SK-N-SH (cell line): Measurements from ENCODE around the gene SYT7. TPM values are rescaled to one million over a fixed set of nuclear protein-coding genes. Genes with fewer than 3 reads are reported as not detected.
A peak's percentile ranks its signal among the peaks of the same experiment; 100 is the strongest.

Experiments
- CTCF ChIA-PET: fragments of 300-600, 350-600 bp; formaldehyde crosslinking; extraction: SDS; loops from one replicate; lab custom pipeline; 2021; lab: Yijun Ruan, JAX
- POLR2A ChIA-PET: fragments of 350-600 bp; sonication (Branson Sonifier 250); formaldehyde crosslinking; extraction: SDS; loops from one replicate; lab custom pipeline; 2020; ENCODE audit warnings: antibody characterized with exemption, inconsistent platforms; lab: Yijun Ruan, JAX
- DNase-seq: peaks from one replicate; pipeline ENCODE4 v3.0.0; 2012
- H2AFZ ChIP-seq: fragments of 200-600 bp; sonication (generic); 2 replicates; pipeline ENCODE4 v1.8.1; 2016; ENCODE audit warnings: antibody characterized with exemption, mild to moderate bottlenecking, low read depth
- H3F3A ChIP-seq: fragments of 200-600 bp; sonication (generic); replicated peaks from 2 replicates; pipeline ENCODE3; 2016; ENCODE audit warnings: antibody characterized with exemption, mild to moderate bottlenecking; ENCODE audit not compliant: insufficient read depth
- H3K27ac ChIP-seq, 2 experiments: fragments of 200-500 bp in 1 of 2; fragments of 200-600 bp in 1 of 2; sonication (Bioruptor generic) in 1 of 2; sonication (generic), shearing (Covaris generic) in 1 of 2; 2 replicates each; pipeline versions ENCODE4 v1.5.1 to v1.6.1; 2014 to 2016; ENCODE audit warnings: low read depth in 2 of 2, inconsistent platforms in 1 of 2, low read length in 1 of 2, mild to moderate bottlenecking in 1 of 2, mixed read lengths in 1 of 2
- H3K27me3 ChIP-seq: fragments of 200-600 bp; sonication (generic), shearing (Covaris generic); 2 replicates; pipeline ENCODE4 v1.6.1; 2016; ENCODE audit warnings: mixed run types; ENCODE audit not compliant: insufficient read depth
- H3K36me3 ChIP-seq, 2 experiments: fragments of 200-500 bp in 1 of 2; fragments of 200-600 bp in 1 of 2; sonication (Bioruptor generic) in 1 of 2; sonication (generic) in 1 of 2; replicated peaks in 1 of 2; 2 replicates each; pipeline versions ENCODE3 to v1.5.1; 2014 to 2016; ENCODE audit warnings: low read length in 1 of 2, mild to moderate bottlenecking in 1 of 2; ENCODE audit not compliant: insufficient read depth in 2 of 2, control insufficient read depth in 1 of 2
- H3K4me1 ChIP-seq, 2 experiments: fragments of 200-500 bp in 1 of 2; fragments of 200-600 bp in 1 of 2; sonication (Bioruptor generic) in 1 of 2; sonication (generic), shearing (Covaris generic) in 1 of 2; 2 replicates each; pipeline versions ENCODE4 v1.5.1 to v1.6.1; 2014 to 2016; ENCODE audit warnings: low read depth in 1 of 2, low read length in 1 of 2, mixed run types in 1 of 2; ENCODE audit not compliant: insufficient read depth in 2 of 2, control insufficient read depth in 1 of 2
- H3K4me2 ChIP-seq: fragments of 200-600 bp; sonication (generic), shearing (Covaris generic); 2 replicates; pipeline ENCODE4 v1.6.1; 2017; ENCODE audit warnings: mixed run types
- H3K4me3 ChIP-seq, 2 experiments: fragments of 200-500 bp in 1 of 2; fragments of 200-600 bp in 1 of 2; sonication (Bioruptor generic) in 1 of 2; sonication (generic), shearing (Covaris generic) in 1 of 2; 2 replicates each; pipeline versions ENCODE4 v1.5.1 to v1.8.1; 2014 to 2016; ENCODE audit warnings: low read depth in 2 of 2, inconsistent platforms in 1 of 2, low read length in 1 of 2, mild to moderate bottlenecking in 1 of 2, mixed read lengths in 1 of 2, moderate library complexity in 1 of 2
- H3K79me2 ChIP-seq: fragments of 200-600 bp; sonication (generic); 2 replicates; pipeline ENCODE4 v1.8.1; 2017; ENCODE audit warnings: mild to moderate bottlenecking; ENCODE audit not compliant: insufficient read depth
- H3K9ac ChIP-seq: fragments of 200-600 bp; sonication (generic); 2 replicates; pipeline ENCODE4 v1.6.1; 2017; ENCODE audit warnings: mixed run types
- H3K9me2 ChIP-seq: fragments of 200-600 bp; sonication (generic); 2 replicates; pipeline ENCODE4 v1.6.1; 2017; ENCODE audit warnings: mixed run types
- H3K9me3 ChIP-seq: fragments of 200-600 bp; sonication (generic); 2 replicates; pipeline ENCODE4 v1.6.1; 2017; ENCODE audit warnings: mixed run types, mild to moderate bottlenecking, moderate library complexity
- H4K20me1 ChIP-seq: fragments of 200-600 bp; sonication (generic); 2 replicates; pipeline ENCODE4 v1.6.1; 2017; ENCODE audit warnings: mild to moderate bottlenecking, mixed run types; ENCODE audit not compliant: insufficient read depth
- CHD2 ChIP-seq: fragments of 150-350 bp; IDR thresholded peaks from 2 replicates; pipeline ENCODE4 v1.6.1; 2018; ENCODE audit warnings: low read length; ENCODE audit not compliant: partially characterized antibody
- ELF1 ChIP-seq: IDR thresholded peaks from 2 replicates; pipeline ENCODE4 v1.4.0; 2012
- FOXJ3 ChIP-seq: sonication (generic); formaldehyde crosslinking; IDR thresholded peaks from 2 replicates; pipeline ENCODE4 v1.5.1; 2020; ENCODE audit warnings: mild to moderate bottlenecking, missing genetic modification reagents
- FOXM1 ChIP-seq: IDR thresholded peaks from 2 replicates; pipeline ENCODE4 v1.4.0; 2012; ENCODE audit warnings: low read depth, mild to moderate bottlenecking
- GABPA ChIP-seq: IDR thresholded peaks from 2 replicates; pipeline ENCODE4 v1.4.0; 2012; ENCODE audit warnings: low read depth, mild to moderate bottlenecking
- GATA2 ChIP-seq: sonication (generic); formaldehyde crosslinking; IDR thresholded peaks from 2 replicates; pipeline ENCODE4 v1.5.0; 2020; ENCODE audit warnings: mild to moderate bottlenecking, missing genetic modification reagents
- MEF2A ChIP-seq: IDR thresholded peaks from 2 replicates; pipeline ENCODE4 v1.4.0; 2012; ENCODE audit warnings: low read depth, borderline replicate concordance
- MXI1 ChIP-seq: IDR thresholded peaks from 2 replicates; pipeline ENCODE4 v1.6.1; 2012; ENCODE audit warnings: mild to moderate bottlenecking, low read depth, low read length, improper control_type of control experiment
- NFIC ChIP-seq: IDR thresholded peaks from 2 replicates; pipeline ENCODE4 v1.4.0; 2012; ENCODE audit warnings: borderline replicate concordance
- NRF1 ChIP-seq: IDR thresholded peaks from 2 replicates; pipeline ENCODE4 v1.6.1; 2012; ENCODE audit warnings: low read depth, mild to moderate bottlenecking, low read length
- RAD21 ChIP-seq: IDR thresholded peaks from 2 replicates; pipeline ENCODE4 v1.6.1; 2012; ENCODE audit warnings: mild to moderate bottlenecking, low read length
- RCOR1 ChIP-seq: fragments of 150-350 bp; IDR thresholded peaks from 2 replicates; pipeline ENCODE4 v1.6.1; 2017; ENCODE audit warnings: antibody characterized with exemption, low read length
- RFX5 ChIP-seq: IDR thresholded peaks from 2 replicates; pipeline ENCODE4 v1.6.1; 2012; ENCODE audit warnings: mild to moderate bottlenecking, improper control_type of control experiment, low read length
- RXRA ChIP-seq: IDR thresholded peaks from 2 replicates; pipeline ENCODE4 v1.4.0; 2012; ENCODE audit warnings: low read depth, mild to moderate bottlenecking, borderline replicate concordance
- SMC3 ChIP-seq: IDR thresholded peaks from 2 replicates; pipeline ENCODE4 v1.6.1; 2012; ENCODE audit warnings: low read depth, low read length, improper control_type of control experiment
- TAF1 ChIP-seq: IDR thresholded peaks from 2 replicates; pipeline ENCODE4 v1.6.1; 2012; ENCODE audit warnings: low read depth, mild to moderate bottlenecking, low read length, moderate library complexity, borderline replicate concordance
- TCF12 ChIP-seq: IDR thresholded peaks from 2 replicates; pipeline ENCODE4 v1.4.0; 2012
- TEAD4 ChIP-seq: IDR thresholded peaks from 2 replicates; pipeline ENCODE4 v1.4.0; 2012; ENCODE audit warnings: mild to moderate bottlenecking, borderline replicate concordance; ENCODE audit not compliant: insufficient read depth
- USF1 ChIP-seq: IDR thresholded peaks from 2 replicates; pipeline ENCODE4 v1.4.0; 2012; ENCODE audit warnings: low read depth, borderline replicate concordance
- USF2 ChIP-seq: fragments of 150-350 bp; IDR thresholded peaks from 2 replicates; pipeline ENCODE4 v1.6.1; 2017; ENCODE audit warnings: antibody characterized with exemption, low read length, low read depth, borderline replicate concordance
- YY1 ChIP-seq: IDR thresholded peaks from 2 replicates; pipeline ENCODE4 v1.4.0; 2012; ENCODE audit warnings: low read depth, mild to moderate bottlenecking
- ZBTB33 ChIP-seq: IDR thresholded peaks from 2 replicates; pipeline ENCODE4 v1.4.0; 2012; ENCODE audit warnings: low read depth, borderline replicate concordance
- WGBS: methylation state at CpG from one replicate; pipeline ENCODE4 v1.1.6; 2017; ENCODE audit warnings: low lambda C conversion rate; 5-methylcytosine and 5-hydroxymethylcytosine counted together
- polyA plus RNA-seq, 3 experiments: library from polyadenylated mRNA; depleted of rRNA; stranded (reverse); fragments of >200 nt; gene quantifications; 2 replicates each; pipeline ENCODE4 v1.2.3, GENCODE V29; 2012

SYT7 gene
- polyA plus RNA-seq, 1 of the 3 experiments (the other 2 are of a cell fraction): 1.1 TPM

- H3K4me3 ChIP-seq: no peak overlapping the region
- H3K36me3 ChIP-seq: no peaks in the 10 kb centered on the region
- no peaks in the 10 kb centered on the region for H4K20me1 ChIP-seq
- no peaks in the 10 kb centered on the region for H3K9me2 ChIP-seq
- WGBS: 51% methylated on average over 3 of the region's 8 CpGs
- no peak for DNase-seq
- no peak overlapping the region for H3K4me2 ChIP-seq
- CTCF ChIA-PET: interaction anchor here (0.6 to 33.4 kb wide), 11 partner anchors 8 to 91 kb away, joined by 3 to 670 read pairs (median 5); partner anchors contain the start of gene LRRC10B
- H2AFZ ChIP-seq: no peak overlapping the region
- no peak overlapping the region for H3K9ac ChIP-seq
- H3K27me3 ChIP-seq: no peaks in the 10 kb centered on the region
- H3F3A ChIP-seq: no peaks in the 10 kb centered on the region
- POLR2A ChIA-PET: interaction anchor here (0.6 to 1.2 kb wide), 4 partner anchors 16 to 431 kb away, joined by 3 to 4 read pairs (median 4); no protein-coding TSS in a partner anchor
- TF ChIP-seq MEF2A (no peak), CHD2 (no peak), RXRA (no peak), TEAD4 (no peak), ZBTB33 (no peak)
- H3K27ac ChIP-seq: peak overlapping the region in 1 of 2 experiments; percentile 94; a peak in 2 of 4 replicates
- H3K79me2 ChIP-seq: no peaks in the 10 kb centered on the region
- H3K9me3 ChIP-seq: no peaks in the 10 kb centered on the region
- H3K4me1 ChIP-seq: peaks cover 0 to 91% of the 10 kb centered on the region in 2 experiments; a peak in 1 of 4 replicates
These were observed 43.5 kb downstream of the SYT7 start for GRCh38 chr11:61537326-61537725.

- Histone ChIP-seq H3K27me3 (no peaks in the 10 kb centered on the region), H3K27ac (peak overlapping the region in 1 of 2 experiments; percentile 94; a peak in 2 of 4 replicates), H3K9me2 (no peaks in the 10 kb centered on the region), H3K4me2 (no peak overlapping the region), H3K79me2 (no peaks in the 10 kb centered on the region), H3K9ac (no peak overlapping the region), H3K36me3 (no peaks in the 10 kb centered on the region), H3K4me1 (peaks cover 0 to 91% of the 10 kb centered on the region in 2 experiments; a peak in 1 of 4 replicates), H2AFZ (no peak overlapping the region), H3F3A (no peaks in the 10 kb centered on the region), H3K4me3 (no peak overlapping the region), H4K20me1 (no peaks in the 10 kb centered on the region), H3K9me3 (no peaks in the 10 kb centered on the region)
- ChIA-PET POLR2A (interaction anchor here (0.6 to 1.2 kb wide), 4 partner anchors 17 to 431 kb away, joined by 3 to 4 read pairs (median 4); no protein-coding TSS in a partner anchor), CTCF (interaction anchor here (0.8 to 33.4 kb wide), 14 partner anchors 9 to 101 kb away, joined by 3 to 670 read pairs (median 4); partner anchors contain the start of gene LRRC10B)
- peak; percentile 88 for DNase-seq
- WGBS: 11% methylated on average over 1 of the region's 2 CpGs
- TF ChIP-seq USF2 (no peak), TEAD4 (no peak), MEF2A (no peak), TCF12 (peak; percentile 28), RXRA (no peak), GATA2 (CRISPR knock-in tag) (peak; percentile 61), NRF1 (no peak), GABPA (no peak), MXI1 (peak; percentile 32; the same call in 1 of the 2 replicates), TAF1 (no peak), RFX5 (no peak), FOXJ3 (CRISPR knock-in tag) (peak; percentile 71; the same call in 1 of the 2 replicates), ELF1 (no peak), RCOR1 (peak; percentile 85; the same call in 1 of the 2 replicates), RAD21 (no peak), YY1 (no peak), SMC3 (no peak; the same call in 1 of the 2 replicates), USF1 (no peak), NFIC (no peak), FOXM1 (no peak), ZBTB33 (no peak)
These were observed 44.1 kb downstream of the SYT7 start for GRCh38 chr11:61536676-61537270.
